AG04450 (cell line): ENCODE measurements around the gene FBLN7. TPM values are rescaled to one million over a fixed set of nuclear protein-coding genes. Genes with fewer than 3 reads are reported as not detected.

Experiments used
- CTCF ChIA-PET: fragments of 300-600, 350-600 bp; formaldehyde crosslinking; extraction: SDS; loops from one replicate; lab custom pipeline; 2022; ENCODE audit warnings: antibody characterized with exemption, inconsistent platforms; lab: Charles Lee
- POLR2A ChIA-PET: fragments of 350-600 bp; formaldehyde crosslinking; extraction: SDS; loops from one replicate; lab custom pipeline; 2021; ENCODE audit warnings: antibody characterized with exemption, inconsistent platforms; lab: Yijun Ruan, JAX
- DNase-seq: peaks from one replicate; pipeline ENCODE4 v3.0.0-alpha.2; 2011; ENCODE audit warnings: low read depth, low spot score
- H3K27ac ChIP-seq: one replicate; pipeline ENCODE4 v1.5.1; 2012; ENCODE audit warnings: low read depth, low read length, control low read depth
- H3K27me3 ChIP-seq: one replicate; pipeline ENCODE4 v1.6.0; 2012; ENCODE audit warnings: low read length; ENCODE audit not compliant: control insufficient read depth, insufficient read depth
- H3K4me3 ChIP-seq: 2 replicates; pipeline ENCODE4 v1.5.1; 2011; ENCODE audit warnings: mild to moderate bottlenecking, low read depth, low read length, control low read depth
- H3K9me3 ChIP-seq: 2 replicates; pipeline ENCODE4 v1.5.1; 2012; ENCODE audit warnings: low read length; ENCODE audit not compliant: control insufficient read depth, insufficient read depth
- polyA plus RNA-seq: library from polyadenylated mRNA; depleted of rRNA; stranded (reverse); fragments of >200 nt; gene quantifications from 2 replicates; pipeline ENCODE4 v1.2.3, GENCODE V29; 2011
- TF ChIP-seq, protein P1 (sequence below): IDR thresholded peaks from 2 replicates; pipeline ENCODE4 v1.5.1; 2011; ENCODE audit warnings: low read depth, low read length, control low read depth, inconsistent platforms

The FBLN7 gene
- polyA plus RNA-seq, 1 experiment = 0.22 TPM

DNA sequence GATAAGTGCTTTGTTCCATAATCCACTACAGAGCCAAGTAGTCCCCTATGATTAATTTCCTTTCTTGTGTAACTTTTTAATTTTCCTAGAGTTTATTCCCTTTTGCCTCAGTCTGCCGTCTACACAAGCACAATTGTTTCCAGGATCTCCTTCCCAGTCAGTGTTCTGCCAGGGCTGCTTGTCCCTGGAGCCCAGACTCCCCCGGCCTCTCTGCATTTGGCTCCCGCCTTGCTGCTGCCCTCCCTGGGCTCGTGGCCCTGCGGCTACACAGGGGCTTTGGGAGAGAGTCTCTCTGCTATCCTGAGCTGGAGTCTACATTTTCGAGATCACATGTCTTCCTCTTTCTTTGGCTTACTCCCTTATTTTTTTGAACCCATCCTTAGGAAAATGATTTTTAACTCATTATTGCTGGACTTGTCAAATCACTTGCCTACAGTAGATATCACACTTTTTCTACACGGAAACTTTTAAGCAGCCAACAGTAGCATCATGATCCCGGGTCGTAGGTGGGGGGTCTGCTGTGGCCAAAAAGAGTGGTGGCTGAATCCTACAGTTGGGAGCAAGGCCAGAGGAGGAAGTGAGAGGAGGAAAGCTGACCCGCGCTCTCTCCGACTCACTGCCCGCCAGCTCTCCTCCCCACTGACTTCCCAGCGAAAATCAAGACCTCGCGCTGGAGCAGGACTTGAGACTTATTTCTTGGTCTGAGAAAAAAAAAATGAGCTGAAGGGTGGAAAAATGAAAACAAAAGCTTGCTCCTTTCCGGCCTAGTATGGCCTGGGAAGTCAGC, 9.4 kb downstream of the FBLN7 start:
- Histone ChIP-seq H3K27ac (no peak overlapping the region), H3K27me3 (no peaks in the 10 kb centered on the region), H3K4me3 (no peak overlapping the region), H3K9me3 (no peaks in the 10 kb centered on the region)
- no peak for DNase-seq
- TF ChIP-seq, protein P1, sequence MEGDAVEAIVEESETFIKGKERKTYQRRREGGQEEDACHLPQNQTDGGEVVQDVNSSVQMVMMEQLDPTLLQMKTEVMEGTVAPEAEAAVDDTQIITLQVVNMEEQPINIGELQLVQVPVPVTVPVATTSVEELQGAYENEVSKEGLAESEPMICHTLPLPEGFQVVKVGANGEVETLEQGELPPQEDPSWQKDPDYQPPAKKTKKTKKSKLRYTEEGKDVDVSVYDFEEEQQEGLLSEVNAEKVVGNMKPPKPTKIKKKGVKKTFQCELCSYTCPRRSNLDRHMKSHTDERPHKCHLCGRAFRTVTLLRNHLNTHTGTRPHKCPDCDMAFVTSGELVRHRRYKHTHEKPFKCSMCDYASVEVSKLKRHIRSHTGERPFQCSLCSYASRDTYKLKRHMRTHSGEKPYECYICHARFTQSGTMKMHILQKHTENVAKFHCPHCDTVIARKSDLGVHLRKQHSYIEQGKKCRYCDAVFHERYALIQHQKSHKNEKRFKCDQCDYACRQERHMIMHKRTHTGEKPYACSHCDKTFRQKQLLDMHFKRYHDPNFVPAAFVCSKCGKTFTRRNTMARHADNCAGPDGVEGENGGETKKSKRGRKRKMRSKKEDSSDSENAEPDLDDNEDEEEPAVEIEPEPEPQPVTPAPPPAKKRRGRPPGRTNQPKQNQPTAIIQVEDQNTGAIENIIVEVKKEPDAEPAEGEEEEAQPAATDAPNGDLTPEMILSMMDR = no peak
- POLR2A ChIA-PET = no interaction called here
- CTCF ChIA-PET = no interaction called here

DNA sequence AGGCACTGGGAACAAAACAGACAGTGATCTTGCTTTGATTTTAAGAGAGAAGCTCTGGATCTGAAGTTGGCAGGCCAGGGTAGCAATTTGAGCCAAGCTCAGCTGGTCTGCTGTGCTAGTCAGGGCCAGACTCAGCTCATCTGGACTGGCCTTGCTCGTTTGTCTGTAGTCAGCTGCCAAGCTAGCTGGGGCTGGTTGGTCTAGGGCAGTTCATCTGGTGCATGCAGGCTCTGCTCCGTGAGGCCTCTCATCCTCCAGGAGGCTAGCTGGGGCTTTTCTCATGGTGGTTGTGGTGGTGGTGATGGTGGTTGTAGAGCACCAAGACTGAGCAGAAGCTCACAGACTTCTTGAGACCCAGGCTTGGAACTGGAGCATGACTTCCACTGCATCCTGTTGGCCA, 10.3 kb downstream of the FBLN7 start:
- H3K27me3 ChIP-seq = no peaks in the 10 kb centered on the region
- TF ChIP-seq, protein P1 = no peak
- no peak overlapping the region for H3K27ac ChIP-seq
- POLR2A ChIA-PET = no interaction called here
- DNase-seq = no peak
- no peak overlapping the region for H3K4me3 ChIP-seq
- H3K9me3 ChIP-seq = no peaks in the 10 kb centered on the region
- CTCF ChIA-PET = no interaction called here

DNA sequence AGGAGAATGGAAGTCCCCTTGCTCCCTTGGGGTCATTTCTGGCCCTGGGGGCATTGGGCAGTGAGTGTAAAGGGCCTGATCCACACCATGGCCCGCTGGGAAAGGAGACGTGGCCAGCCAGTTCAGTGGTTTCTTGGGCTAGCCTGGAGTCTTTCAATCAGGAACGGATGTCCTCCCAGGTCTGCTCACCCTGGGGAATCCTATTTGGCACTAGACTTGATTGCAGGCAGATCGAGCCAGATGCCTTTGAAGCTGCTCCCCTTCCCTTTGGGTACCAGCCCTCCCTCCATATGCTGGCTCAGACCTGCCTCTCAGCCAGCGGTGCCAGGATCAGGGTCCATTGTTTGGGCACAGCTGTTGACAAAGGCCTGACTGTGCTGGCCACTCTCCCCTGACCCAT, 11.0 kb downstream of the FBLN7 start:
- TF ChIP-seq, protein P1 = no peak
- Histone ChIP-seq H3K4me3 (no peak overlapping the region), H3K27me3 (no peaks in the 10 kb centered on the region), H3K9me3 (no peaks in the 10 kb centered on the region), H3K27ac (no peak overlapping the region)
- ChIA-PET CTCF (no interaction called here), POLR2A (no interaction called here)
- no peak for DNase-seq

DNA sequence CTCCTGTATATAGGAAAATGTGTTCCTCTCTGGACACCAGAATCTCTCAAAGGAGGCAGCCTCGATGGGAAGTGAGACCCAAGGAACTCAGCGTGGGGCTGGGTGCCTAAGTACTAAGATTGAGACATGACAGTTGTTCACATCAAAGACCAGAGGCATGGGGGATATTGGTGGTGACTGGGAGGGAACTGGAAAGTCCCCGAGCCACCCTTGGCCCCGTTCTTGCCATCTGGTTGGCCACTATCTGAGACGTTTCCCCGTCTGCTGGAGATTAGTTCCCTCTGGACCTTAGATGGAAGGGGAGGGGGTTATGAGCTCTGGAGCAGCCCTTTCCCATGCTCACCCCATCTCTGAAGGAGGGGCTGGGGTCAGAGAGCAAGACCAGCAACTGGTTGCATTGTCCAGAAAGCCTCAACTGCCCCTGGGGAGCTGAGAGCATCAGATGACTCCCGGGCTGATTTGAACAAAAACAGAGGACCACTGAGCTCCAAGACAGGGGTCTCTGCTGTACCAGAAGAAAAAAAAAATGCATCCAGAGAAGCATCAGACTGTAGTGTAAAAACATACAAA, 11.8 kb downstream of the FBLN7 start:
- Histone ChIP-seq H3K27ac (peak overlapping the region; percentile 68), H3K4me3 (no peak overlapping the region), H3K9me3 (no peaks in the 10 kb centered on the region), H3K27me3 (no peaks in the 10 kb centered on the region)
- POLR2A ChIA-PET = no interaction called here
- TF ChIP-seq, protein P1 = no peak
- CTCF ChIA-PET = no interaction called here
- no peak for DNase-seq

DNA sequence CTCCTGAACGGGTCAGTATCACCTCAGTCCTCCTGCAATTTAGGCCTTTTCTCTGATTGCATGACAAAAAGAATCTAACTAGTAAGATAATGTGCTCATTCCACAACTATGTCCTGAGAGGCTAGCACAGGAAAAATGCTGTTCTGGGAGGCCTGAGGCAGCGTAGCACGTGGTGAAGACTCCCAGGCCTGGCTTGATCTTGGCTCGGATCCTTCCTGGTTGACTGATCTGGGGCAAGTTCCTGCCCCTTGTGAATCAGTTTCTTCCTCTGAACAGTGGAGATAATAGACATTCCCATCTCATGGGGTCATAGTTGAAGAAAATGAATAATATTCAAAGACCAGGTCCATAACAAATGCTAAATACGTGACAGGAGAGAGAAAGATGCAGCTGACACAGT, 12.3 kb downstream of the FBLN7 start:
- TF ChIP-seq, protein P1 = no peak
- Histone ChIP-seq H3K27ac (peak overlapping the region; percentile 73), H3K9me3 (no peaks in the 10 kb centered on the region), H3K27me3 (no peaks in the 10 kb centered on the region), H3K4me3 (no peak overlapping the region)
- CTCF ChIA-PET = no interaction called here
- DNase-seq = peak; percentile 61
- POLR2A ChIA-PET = no interaction called here
